ENCODE measurements around the gene CLC.

DNA sequence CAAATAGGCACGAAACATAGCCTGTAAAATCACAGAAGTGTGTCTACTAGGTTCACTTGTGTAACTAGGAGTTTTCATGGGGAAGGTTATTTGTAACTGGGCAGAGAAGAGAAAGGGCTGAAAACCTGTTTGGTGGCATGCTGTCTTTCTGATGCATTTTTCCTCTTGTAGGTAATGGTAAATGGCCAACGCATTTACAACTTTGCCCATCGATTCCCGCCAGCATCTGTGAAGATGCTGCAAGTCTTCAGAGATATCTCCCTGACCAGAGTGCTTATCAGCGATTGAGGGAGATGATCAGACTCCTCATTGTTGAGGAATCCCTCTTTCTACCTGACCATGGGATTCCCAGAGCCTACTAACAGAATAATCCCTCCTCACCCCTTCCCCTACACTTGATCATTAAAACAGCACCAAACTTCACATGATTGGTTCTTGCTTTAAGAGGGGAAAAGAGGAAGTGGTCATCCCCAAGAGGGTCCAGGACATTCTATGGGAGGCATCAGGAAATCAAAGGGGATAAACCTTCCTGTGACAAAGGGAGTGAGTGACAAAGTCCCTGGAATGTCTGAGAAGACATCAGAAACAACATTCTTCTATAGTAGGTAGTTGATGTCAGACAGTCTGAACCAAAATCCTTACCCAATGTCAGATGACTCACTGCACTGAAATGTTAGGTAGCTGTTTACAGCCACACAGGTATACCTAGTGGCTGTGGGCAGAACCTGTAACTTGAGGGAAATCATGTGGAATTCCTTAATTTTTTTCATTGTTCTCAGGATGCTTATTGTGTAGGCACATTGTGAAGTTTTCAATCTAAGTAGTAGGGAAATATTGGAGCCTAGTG lies 28.6 kb downstream of the CLC start:
- TF ChIP-seq OSR1 (CRISPR knock-in tag; IDR thresholded peaks at IDR 0.05): no peak
- TF ChIP-seq RARB (CRISPR knock-in tag; IDR thresholded peaks at IDR 0.05): no peak
- TF ChIP-seq BACH2 (CRISPR knock-in tag; IDR thresholded peaks at IDR 0.05; ENCODE audit: borderline replicate concordance): no peak
- no peak for TF ChIP-seq ISL1 (CRISPR knock-in tag; IDR thresholded peaks at IDR 0.05)
- TF ChIP-seq PPARA (CRISPR knock-in tag; IDR thresholded peaks at IDR 0.05; ENCODE audit: borderline replicate concordance): no peak
- TF ChIP-seq ZNF8 (CRISPR knock-in tag; IDR thresholded peaks at IDR 0.05): no peak
- TF ChIP-seq GLIS3 (CRISPR knock-in tag; IDR thresholded peaks at IDR 0.05): no peak
- no peak for TF ChIP-seq ARNTL (CRISPR knock-in tag; IDR thresholded peaks at IDR 0.05; ENCODE audit: borderline replicate concordance, low read depth)
- TF ChIP-seq, protein P1, sequence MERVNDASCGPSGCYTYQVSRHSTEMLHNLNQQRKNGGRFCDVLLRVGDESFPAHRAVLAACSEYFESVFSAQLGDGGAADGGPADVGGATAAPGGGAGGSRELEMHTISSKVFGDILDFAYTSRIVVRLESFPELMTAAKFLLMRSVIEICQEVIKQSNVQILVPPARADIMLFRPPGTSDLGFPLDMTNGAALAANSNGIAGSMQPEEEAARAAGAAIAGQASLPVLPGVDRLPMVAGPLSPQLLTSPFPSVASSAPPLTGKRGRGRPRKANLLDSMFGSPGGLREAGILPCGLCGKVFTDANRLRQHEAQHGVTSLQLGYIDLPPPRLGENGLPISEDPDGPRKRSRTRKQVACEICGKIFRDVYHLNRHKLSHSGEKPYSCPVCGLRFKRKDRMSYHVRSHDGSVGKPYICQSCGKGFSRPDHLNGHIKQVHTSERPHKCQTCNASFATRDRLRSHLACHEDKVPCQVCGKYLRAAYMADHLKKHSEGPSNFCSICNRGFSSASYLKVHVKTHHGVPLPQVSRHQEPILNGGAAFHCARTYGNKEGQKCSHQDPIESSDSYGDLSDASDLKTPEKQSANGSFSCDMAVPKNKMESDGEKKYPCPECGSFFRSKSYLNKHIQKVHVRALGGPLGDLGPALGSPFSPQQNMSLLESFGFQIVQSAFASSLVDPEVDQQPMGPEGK (CRISPR knock-in tag; IDR thresholded peaks at IDR 0.05; ENCODE audit: borderline replicate concordance): no peak
- TF ChIP-seq, protein P2, sequence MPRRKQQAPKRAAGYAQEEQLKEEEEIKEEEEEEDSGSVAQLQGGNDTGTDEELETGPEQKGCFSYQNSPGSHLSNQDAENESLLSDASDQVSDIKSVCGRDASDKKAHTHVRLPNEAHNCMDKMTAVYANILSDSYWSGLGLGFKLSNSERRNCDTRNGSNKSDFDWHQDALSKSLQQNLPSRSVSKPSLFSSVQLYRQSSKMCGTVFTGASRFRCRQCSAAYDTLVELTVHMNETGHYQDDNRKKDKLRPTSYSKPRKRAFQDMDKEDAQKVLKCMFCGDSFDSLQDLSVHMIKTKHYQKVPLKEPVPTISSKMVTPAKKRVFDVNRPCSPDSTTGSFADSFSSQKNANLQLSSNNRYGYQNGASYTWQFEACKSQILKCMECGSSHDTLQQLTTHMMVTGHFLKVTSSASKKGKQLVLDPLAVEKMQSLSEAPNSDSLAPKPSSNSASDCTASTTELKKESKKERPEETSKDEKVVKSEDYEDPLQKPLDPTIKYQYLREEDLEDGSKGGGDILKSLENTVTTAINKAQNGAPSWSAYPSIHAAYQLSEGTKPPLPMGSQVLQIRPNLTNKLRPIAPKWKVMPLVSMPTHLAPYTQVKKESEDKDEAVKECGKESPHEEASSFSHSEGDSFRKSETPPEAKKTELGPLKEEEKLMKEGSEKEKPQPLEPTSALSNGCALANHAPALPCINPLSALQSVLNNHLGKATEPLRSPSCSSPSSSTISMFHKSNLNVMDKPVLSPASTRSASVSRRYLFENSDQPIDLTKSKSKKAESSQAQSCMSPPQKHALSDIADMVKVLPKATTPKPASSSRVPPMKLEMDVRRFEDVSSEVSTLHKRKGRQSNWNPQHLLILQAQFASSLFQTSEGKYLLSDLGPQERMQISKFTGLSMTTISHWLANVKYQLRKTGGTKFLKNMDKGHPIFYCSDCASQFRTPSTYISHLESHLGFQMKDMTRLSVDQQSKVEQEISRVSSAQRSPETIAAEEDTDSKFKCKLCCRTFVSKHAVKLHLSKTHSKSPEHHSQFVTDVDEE (CRISPR knock-in tag; IDR thresholded peaks at IDR 0.05): no peak
- no peak for TF ChIP-seq ZC3H10 (CRISPR knock-in tag; IDR thresholded peaks at IDR 0.05)
- no peak for TF ChIP-seq ZFP3 (CRISPR knock-in tag; IDR thresholded peaks at IDR 0.05)
- no peak for TF ChIP-seq SNAI2 (CRISPR knock-in tag; IDR thresholded peaks at IDR 0.05)
- no peak for TF ChIP-seq ZNF70 (CRISPR knock-in tag; IDR thresholded peaks at IDR 0.05)
